K562 (cell line): ENCODE measurements around the gene KLHDC7B. TPM values are rescaled to one million over a fixed set of nuclear protein-coding genes. Genes with fewer than 3 reads are reported as not detected.

Experiments used
- ELF4 ChIP-seq: fragments of 450-650 bp; formaldehyde crosslinking; IDR thresholded peaks from 2 replicates; pipeline ENCODE4 v1.4.0; 2022; ENCODE audit warnings: missing genetic modification characterization
- ESRRB ChIP-seq: fragments of 250-450 bp; sonication (Bioruptor Pico); IDR thresholded peaks from 2 replicates; pipeline ENCODE4 v1.5.0; 2020; ENCODE audit warnings: mild to moderate bottlenecking, moderate library complexity, borderline replicate concordance
- GABPB2 ChIP-seq: fragments of 250-450 bp; sonication (Bioruptor Pico); conservative IDR thresholded peaks from 2 replicates; pipeline ENCODE4 v1.5.1; 2021; ENCODE audit warnings: mild to moderate bottlenecking
- HNRNPUL1 ChIP-seq: fragments of 200-400 bp; formaldehyde crosslinking; IDR thresholded peaks from 2 replicates; pipeline ENCODE4 v1.6.1; 2017; ENCODE audit warnings: low read length
- ILK ChIP-seq: fragments of 450-650 bp; IDR thresholded peaks from 2 replicates; pipeline ENCODE4 v1.6.1; 2016; ENCODE audit warnings: missing genetic modification characterization, low read depth, mild to moderate bottlenecking, missing compliant biosample characterization, moderate library complexity, borderline replicate concordance
- RBM25 ChIP-seq: fragments of 200-400 bp; formaldehyde crosslinking; IDR thresholded peaks from 2 replicates; pipeline ENCODE4 v1.6.1; 2018; ENCODE audit warnings: low read length, low read depth, moderate library complexity; ENCODE audit not compliant: severe bottlenecking
- ZNF121 ChIP-seq: sonication (generic); formaldehyde crosslinking; conservative IDR thresholded peaks from 2 replicates; pipeline ENCODE4 v1.8.0; 2022; ENCODE audit warnings: missing genetic modification reagents
- ZNF274 ChIP-seq: IDR thresholded peaks from 2 replicates; pipeline ENCODE4 v1.6.1; 2011; ENCODE audit warnings: low read depth, mild to moderate bottlenecking, low read length, moderate library complexity, borderline replicate concordance
- ZNF699 ChIP-seq: fragments of 250-450 bp; sonication (Bioruptor Pico); IDR thresholded peaks from 2 replicates; pipeline ENCODE4 v1.8.0; 2021; ENCODE audit warnings: mild to moderate bottlenecking, moderate library complexity; ENCODE audit not compliant: insufficient replicate concordance
- polyA plus RNA-seq, 8 experiments: library from polyadenylated mRNA; depleted of rRNA in 4 of 8; stranded (reverse) in 5 of 8; unstranded in 3 of 8; fragments of >200 nt; fragmentation: Nextera tagmentation in 2 of 8; fragmentation: Illumina TruSeq in 1 of 8; extraction: Ambion mirVana in 2 of 8; extraction: Trizol in 1 of 8; gene quantifications; 2 replicates each; pipeline versions ENCODE4 v1.2.1 to v1.2.3, GENCODE V29; 2011 to 2014; ENCODE audit warnings: inconsistent platforms in 1 of 8, missing spikeins in 1 of 8
- total RNA-seq, 7 experiments: library from RNA; depleted of rRNA in 6 of 7; stranded (reverse); fragments of >200 nt in 6 of 7; fragmentation: Illumina TruSeq in 2 of 7; extraction: Trizol in 2 of 7; gene quantifications; 2 replicates each; pipeline versions ENCODE4 v1.2.1 to v1.2.3, GENCODE V29; 2011 to 2021; ENCODE audit warnings: low replicate concordance in 1 of 7
- TF ChIP-seq, protein P1 (sequence below): fragments of 450-650 bp; IDR thresholded peaks from 2 replicates; pipeline ENCODE4 v1.6.1; 2016; ENCODE audit warnings: low read depth
- TF ChIP-seq, protein P2 (sequence below): fragments of 150-350 bp; IDR thresholded peaks from 2 replicates; pipeline ENCODE4 v1.6.1; 2014; ENCODE audit warnings: low read depth, mild to moderate bottlenecking, low read length, borderline replicate concordance
- TF ChIP-seq, protein P3 (sequence below): fragments of 450-650 bp; formaldehyde crosslinking; conservative IDR thresholded peaks from 2 replicates; pipeline ENCODE4 v1.4.0; 2022; ENCODE audit warnings: mild to moderate bottlenecking, missing genetic modification characterization

The KLHDC7B gene
- total and polyA plus RNA-seq, 9 of the 15 experiments (the other 6 are each of a cell fraction or from before 2014, with no cell fraction given), result 0.04 to 0.22 (median 0.05) TPM; not detected in 4

DNA sequence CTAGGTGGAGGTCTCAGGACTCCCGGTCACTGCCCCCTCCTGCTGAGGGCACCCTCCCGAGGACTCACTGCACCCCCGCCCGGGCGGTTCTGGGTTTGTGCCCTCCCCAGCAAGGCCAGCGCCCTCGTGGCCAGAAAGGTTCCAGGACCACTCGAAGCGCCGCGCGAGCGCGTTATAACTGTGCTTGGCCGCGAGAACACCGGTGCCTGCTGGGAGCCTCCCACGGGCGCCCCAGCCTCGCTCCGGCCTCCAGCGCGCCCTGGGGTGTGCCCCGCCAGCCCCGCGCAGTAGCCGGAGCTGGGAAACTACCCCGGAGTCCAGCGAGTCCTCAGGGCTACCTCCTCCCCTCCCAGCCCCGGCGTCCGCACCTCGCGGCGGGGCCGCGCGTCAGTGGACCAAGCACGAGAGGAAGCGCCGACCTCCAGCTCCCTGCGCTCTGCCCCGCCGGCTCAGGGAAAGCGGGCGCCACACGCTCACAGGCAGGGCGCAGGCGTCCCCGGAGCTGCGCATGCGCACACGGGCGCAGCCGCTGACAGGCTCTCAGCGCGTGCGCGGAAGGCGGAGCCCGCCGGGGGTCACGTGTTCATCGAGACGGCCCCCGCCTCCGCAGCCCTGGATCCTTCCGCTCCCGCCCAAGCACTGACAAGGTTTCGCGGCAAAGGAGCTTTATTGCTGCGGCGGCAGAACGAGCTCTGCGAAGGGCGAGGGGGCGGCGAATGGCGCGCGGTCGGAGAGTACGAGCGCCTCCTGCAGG is 20.4 kb upstream of the KLHDC7B start, which contains the start of gene SCO2 (continued):
- no peak for TF ChIP-seq ZNF274
- TF ChIP-seq ZNF699, result no peak
- no peak for TF ChIP-seq ELF4
- TF ChIP-seq HNRNPUL1, result no peak
- TF ChIP-seq RBM25, result no peak
- TF ChIP-seq, protein P1, sequence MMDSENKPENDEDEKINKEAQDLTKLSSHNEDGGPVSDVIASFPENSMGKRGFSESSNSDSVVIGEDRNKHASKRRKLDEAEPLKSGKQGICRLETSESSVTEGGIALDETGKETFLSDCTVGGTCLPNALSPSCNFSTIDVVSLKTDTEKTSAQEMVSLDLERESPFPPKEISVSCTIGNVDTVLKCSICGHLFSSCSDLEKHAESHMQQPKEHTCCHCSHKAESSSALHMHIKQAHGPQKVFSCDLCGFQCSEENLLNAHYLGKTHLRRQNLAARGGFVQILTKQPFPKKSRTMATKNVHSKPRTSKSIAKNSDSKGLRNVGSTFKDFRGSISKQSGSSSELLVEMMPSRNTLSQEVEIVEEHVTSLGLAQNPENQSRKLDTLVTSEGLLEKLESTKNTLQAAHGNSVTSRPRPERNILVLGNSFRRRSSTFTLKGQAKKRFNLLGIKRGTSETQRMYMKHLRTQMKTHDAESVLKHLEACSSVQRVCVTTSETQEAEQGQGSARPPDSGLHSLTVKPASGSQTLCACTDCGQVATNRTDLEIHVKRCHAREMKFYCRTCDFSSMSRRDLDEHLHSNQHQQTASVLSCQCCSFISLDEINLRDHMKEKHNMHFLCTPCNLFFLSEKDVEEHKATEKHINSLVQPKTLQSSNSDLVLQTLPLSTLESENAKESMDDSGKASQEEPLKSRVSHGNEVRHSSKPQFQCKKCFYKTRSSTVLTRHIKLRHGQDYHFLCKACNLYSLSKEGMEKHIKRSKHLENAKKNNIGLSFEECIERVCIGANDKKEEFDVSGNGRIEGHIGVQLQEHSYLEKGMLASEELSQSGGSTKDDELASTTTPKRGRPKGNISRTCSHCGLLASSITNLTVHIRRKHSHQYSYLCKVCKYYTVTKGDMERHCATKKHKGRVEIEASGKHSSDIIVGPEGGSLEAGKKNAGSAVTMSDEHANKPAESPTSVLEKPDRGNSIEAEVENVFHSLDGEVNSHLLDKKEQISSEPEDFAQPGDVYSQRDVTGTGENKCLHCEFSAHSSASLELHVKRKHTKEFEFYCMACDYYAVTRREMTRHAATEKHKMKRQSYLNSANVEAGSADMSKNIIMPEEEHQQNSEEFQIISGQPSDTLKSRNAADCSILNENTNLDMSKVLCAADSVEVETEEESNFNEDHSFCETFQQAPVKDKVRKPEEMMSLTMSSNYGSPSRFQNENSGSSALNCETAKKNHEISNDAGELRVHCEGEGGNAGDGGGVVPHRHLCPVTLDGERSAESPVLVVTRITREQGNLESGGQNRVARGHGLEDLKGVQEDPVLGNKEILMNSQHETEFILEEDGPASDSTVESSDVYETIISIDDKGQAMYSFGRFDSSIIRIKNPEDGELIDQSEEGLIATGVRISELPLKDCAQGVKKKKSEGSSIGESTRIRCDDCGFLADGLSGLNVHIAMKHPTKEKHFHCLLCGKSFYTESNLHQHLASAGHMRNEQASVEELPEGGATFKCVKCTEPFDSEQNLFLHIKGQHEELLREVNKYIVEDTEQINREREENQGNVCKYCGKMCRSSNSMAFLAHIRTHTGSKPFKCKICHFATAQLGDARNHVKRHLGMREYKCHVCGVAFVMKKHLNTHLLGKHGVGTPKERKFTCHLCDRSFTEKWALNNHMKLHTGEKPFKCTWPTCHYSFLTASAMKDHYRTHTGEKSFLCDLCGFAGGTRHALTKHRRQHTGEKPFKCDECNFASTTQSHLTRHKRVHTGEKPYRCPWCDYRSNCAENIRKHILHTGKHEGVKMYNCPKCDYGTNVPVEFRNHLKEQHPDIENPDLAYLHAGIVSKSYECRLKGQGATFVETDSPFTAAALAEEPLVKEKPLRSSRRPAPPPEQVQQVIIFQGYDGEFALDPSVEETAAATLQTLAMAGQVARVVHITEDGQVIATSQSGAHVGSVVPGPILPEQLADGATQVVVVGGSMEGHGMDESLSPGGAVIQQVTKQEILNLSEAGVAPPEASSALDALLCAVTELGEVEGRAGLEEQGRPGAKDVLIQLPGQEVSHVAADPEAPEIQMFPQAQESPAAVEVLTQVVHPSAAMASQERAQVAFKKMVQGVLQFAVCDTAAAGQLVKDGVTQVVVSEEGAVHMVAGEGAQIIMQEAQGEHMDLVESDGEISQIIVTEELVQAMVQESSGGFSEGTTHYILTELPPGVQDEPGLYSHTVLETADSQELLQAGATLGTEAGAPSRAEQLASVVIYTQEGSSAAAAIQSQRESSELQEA, result no peak
- TF ChIP-seq, protein P2, sequence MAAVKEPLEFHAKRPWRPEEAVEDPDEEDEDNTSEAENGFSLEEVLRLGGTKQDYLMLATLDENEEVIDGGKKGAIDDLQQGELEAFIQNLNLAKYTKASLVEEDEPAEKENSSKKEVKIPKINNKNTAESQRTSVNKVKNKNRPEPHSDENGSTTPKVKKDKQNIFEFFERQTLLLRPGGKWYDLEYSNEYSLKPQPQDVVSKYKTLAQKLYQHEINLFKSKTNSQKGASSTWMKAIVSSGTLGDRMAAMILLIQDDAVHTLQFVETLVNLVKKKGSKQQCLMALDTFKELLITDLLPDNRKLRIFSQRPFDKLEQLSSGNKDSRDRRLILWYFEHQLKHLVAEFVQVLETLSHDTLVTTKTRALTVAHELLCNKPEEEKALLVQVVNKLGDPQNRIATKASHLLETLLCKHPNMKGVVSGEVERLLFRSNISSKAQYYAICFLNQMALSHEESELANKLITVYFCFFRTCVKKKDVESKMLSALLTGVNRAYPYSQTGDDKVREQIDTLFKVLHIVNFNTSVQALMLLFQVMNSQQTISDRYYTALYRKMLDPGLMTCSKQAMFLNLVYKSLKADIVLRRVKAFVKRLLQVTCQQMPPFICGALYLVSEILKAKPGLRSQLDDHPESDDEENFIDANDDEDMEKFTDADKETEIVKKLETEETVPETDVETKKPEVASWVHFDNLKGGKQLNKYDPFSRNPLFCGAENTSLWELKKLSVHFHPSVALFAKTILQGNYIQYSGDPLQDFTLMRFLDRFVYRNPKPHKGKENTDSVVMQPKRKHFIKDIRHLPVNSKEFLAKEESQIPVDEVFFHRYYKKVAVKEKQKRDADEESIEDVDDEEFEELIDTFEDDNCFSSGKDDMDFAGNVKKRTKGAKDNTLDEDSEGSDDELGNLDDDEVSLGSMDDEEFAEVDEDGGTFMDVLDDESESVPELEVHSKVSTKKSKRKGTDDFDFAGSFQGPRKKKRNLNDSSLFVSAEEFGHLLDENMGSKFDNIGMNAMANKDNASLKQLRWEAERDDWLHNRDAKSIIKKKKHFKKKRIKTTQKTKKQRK, result no peak
- no peak for TF ChIP-seq GABPB2
- no peak for TF ChIP-seq ZNF121 (CRISPR knock-in tag)
- TF ChIP-seq, protein P3, sequence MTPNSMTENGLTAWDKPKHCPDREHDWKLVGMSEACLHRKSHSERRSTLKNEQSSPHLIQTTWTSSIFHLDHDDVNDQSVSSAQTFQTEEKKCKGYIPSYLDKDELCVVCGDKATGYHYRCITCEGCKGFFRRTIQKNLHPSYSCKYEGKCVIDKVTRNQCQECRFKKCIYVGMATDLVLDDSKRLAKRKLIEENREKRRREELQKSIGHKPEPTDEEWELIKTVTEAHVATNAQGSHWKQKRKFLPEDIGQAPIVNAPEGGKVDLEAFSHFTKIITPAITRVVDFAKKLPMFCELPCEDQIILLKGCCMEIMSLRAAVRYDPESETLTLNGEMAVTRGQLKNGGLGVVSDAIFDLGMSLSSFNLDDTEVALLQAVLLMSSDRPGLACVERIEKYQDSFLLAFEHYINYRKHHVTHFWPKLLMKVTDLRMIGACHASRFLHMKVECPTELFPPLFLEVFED (CRISPR knock-in tag), result no peak
- TF ChIP-seq ESRRB (CRISPR knock-in tag), result no peak
- no peak for TF ChIP-seq ILK
